SU-DHL-6 (cell line): Measurements from ENCODE around the gene RELN.

Experiments
- H2AFZ ChIP-seq: fragments of 200-600 bp; sonication (generic); 2 replicates; pipeline ENCODE4 v1.6.1; 2014; ENCODE audit warnings: low read depth, mild to moderate bottlenecking, moderate library complexity, mixed read lengths, antibody characterized with exemption, low read length; ENCODE audit not compliant: severe bottlenecking
- H3F3A ChIP-seq: fragments of 200-600 bp; shearing (Covaris generic); 2 replicates; pipeline ENCODE4 v1.6.0; 2016; ENCODE audit warnings: antibody characterized with exemption, mild to moderate bottlenecking; ENCODE audit not compliant: insufficient read depth
- H3K27ac ChIP-seq: fragments of 200-600 bp; sonication (generic); 2 replicates; pipeline ENCODE4 v1.5.1; 2016; ENCODE audit warnings: low read depth, mild to moderate bottlenecking, low read length, moderate library complexity, mixed read lengths
- H3K27me3 ChIP-seq: fragments of 200-600 bp; sonication (generic), shearing (Covaris generic); 2 replicates; pipeline ENCODE4 v1.6.0; 2014; ENCODE audit warnings: mild to moderate bottlenecking, low read length
- H3K36me3 ChIP-seq: fragments of 200-600 bp; sonication (generic); 2 replicates; pipeline ENCODE4 v1.6.1; 2014; ENCODE audit warnings: mild to moderate bottlenecking, low read length, mixed read lengths
- H3K4me2 ChIP-seq: fragments of 300-600, 200-600 bp; shearing (Covaris generic), sonication (generic); 2 replicates; pipeline ENCODE4 v1.6.0; 2014; ENCODE audit warnings: low read length, low read depth, mild to moderate bottlenecking; ENCODE audit not compliant: poor library complexity, severe bottlenecking
- H3K4me3 ChIP-seq: fragments of 200-600 bp; sonication (generic); 2 replicates; pipeline ENCODE4 v1.5.1; 2014; ENCODE audit warnings: antibody characterized with exemption, low read length, mild to moderate bottlenecking, mixed read lengths; ENCODE audit not compliant: insufficient read depth, poor library complexity, severe bottlenecking
- H3K79me2 ChIP-seq: fragments of 200-600 bp; sonication (generic); 2 replicates; pipeline ENCODE4 v1.6.1; 2014; ENCODE audit warnings: mild to moderate bottlenecking, low read length, moderate library complexity; ENCODE audit not compliant: insufficient read depth
- H3K9ac ChIP-seq: fragments of 200-600 bp; sonication (generic); 2 replicates; pipeline ENCODE4 v1.7.0; 2014; ENCODE audit warnings: mild to moderate bottlenecking, low read length
- H3K9me2 ChIP-seq: fragments of 200-600 bp; sonication (generic); replicated peaks from 2 replicates; pipeline ENCODE4 v1.6.1; 2014; ENCODE audit warnings: low read length; ENCODE audit not compliant: insufficient read depth
- H3K9me3 ChIP-seq: fragments of 200-600 bp; sonication (generic); 2 replicates; pipeline ENCODE4 v1.6.1; 2014; ENCODE audit warnings: low read length, mixed read lengths; ENCODE audit not compliant: insufficient read depth
- H4K20me1 ChIP-seq: fragments of 200-600 bp; sonication (generic); 2 replicates; pipeline ENCODE4 v1.6.1; 2014; ENCODE audit warnings: low read depth, mild to moderate bottlenecking, antibody characterized with exemption, low read length, moderate library complexity, mixed read lengths
- CTCF ChIP-seq: fragments of 200-600 bp; sonication (generic); IDR thresholded peaks from one replicate; pipeline ENCODE4 v1.5.1; 2017; ENCODE audit warnings: antibody characterized with exemption, mild to moderate bottlenecking, low read length, moderate library complexity; ENCODE audit not compliant: insufficient read depth, poor library complexity, severe bottlenecking
- EZH2phosphoT487 ChIP-seq: fragments of 200-600 bp; sonication (generic), shearing (Covaris generic); conservative IDR thresholded peaks from 2 replicates; pipeline ENCODE4 v1.6.1; 2018; ENCODE audit warnings: mild to moderate bottlenecking, antibody characterized with exemption, low read length, moderate library complexity, mixed read lengths

RELN gene

DNA sequence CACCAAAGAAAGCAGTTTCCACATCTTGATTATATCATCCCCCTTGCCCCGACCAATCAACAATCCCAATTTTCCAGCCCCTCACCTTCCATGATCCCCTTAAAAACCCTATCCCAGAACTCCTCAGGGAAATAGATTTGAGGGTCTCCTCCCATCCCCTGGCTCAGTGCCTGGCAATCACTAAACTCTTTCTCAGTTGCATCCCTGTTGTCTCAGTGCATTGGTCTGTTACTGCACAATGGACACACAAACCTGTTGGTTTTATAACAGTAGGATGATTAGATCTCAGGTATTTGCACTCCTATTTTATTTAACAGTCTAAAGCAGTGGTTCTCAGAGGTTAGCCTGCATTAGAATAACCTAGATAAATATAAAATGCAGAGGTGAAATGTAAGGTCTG, 45.2 kb upstream of the RELN start:
- H2AFZ ChIP-seq: no peak overlapping the region
- H3K9me2 ChIP-seq: no peaks in the 10 kb centered on the region
- H3K36me3 ChIP-seq: no peaks in the 10 kb centered on the region
- no peak overlapping the region for H3K4me2 ChIP-seq
- no peak overlapping the region for H3K9ac ChIP-seq
- H3K27me3 ChIP-seq: no peaks in the 10 kb centered on the region
- H3K4me3 ChIP-seq: no peak overlapping the region
- no peaks in the 10 kb centered on the region for H3F3A ChIP-seq
- no peaks in the 10 kb centered on the region for H4K20me1 ChIP-seq
- no peak for TF ChIP-seq EZH2phosphoT487
- TF ChIP-seq CTCF: no peak
- H3K79me2 ChIP-seq: no peaks in the 10 kb centered on the region
- H3K27ac ChIP-seq: no peak overlapping the region
- no peaks in the 10 kb centered on the region for H3K9me3 ChIP-seq

- no peak overlapping the region for H3K4me3 ChIP-seq
- no peaks in the 10 kb centered on the region for H3F3A ChIP-seq
- no peaks in the 10 kb centered on the region for H4K20me1 ChIP-seq
- H2AFZ ChIP-seq: no peak overlapping the region
- H3K27me3 ChIP-seq: no peaks in the 10 kb centered on the region
- H3K9me3 ChIP-seq: no peaks in the 10 kb centered on the region
- no peaks in the 10 kb centered on the region for H3K79me2 ChIP-seq
- no peaks in the 10 kb centered on the region for H3K36me3 ChIP-seq
- TF ChIP-seq CTCF (no peak), EZH2phosphoT487 (no peak)
- no peak overlapping the region for H3K4me2 ChIP-seq
- no peak overlapping the region for H3K9ac ChIP-seq
- H3K27ac ChIP-seq: no peak overlapping the region
- no peaks in the 10 kb centered on the region for H3K9me2 ChIP-seq
These were observed 44.4 kb upstream of the RELN start for GRCh38 chr7:104033837-104034236.

GRCh38 chr7:104032486-104032885, 43.0 kb upstream of the RELN start:
- no peak for TF ChIP-seq CTCF
- no peak for TF ChIP-seq EZH2phosphoT487
- no peak overlapping the region for H3K9ac ChIP-seq
- H3K9me3 ChIP-seq: no peaks in the 10 kb centered on the region
- H3K79me2 ChIP-seq: no peaks in the 10 kb centered on the region
- H4K20me1 ChIP-seq: no peaks in the 10 kb centered on the region
- H3K4me2 ChIP-seq: no peak overlapping the region
- no peak overlapping the region for H2AFZ ChIP-seq
- no peaks in the 10 kb centered on the region for H3F3A ChIP-seq
- H3K27ac ChIP-seq: no peak overlapping the region
- H3K4me3 ChIP-seq: no peak overlapping the region
- H3K9me2 ChIP-seq: no peaks in the 10 kb centered on the region
- H3K27me3 ChIP-seq: no peaks in the 10 kb centered on the region
- H3K36me3 ChIP-seq: no peaks in the 10 kb centered on the region

GRCh38 chr7:104029765-104030164, 40.3 kb upstream of the RELN start:
- Histone ChIP-seq H2AFZ (no peak overlapping the region), H3K4me3 (no peak overlapping the region), H3K79me2 (no peaks in the 10 kb centered on the region), H3K4me2 (no peak overlapping the region), H3K27ac (no peak overlapping the region), H3F3A (no peaks in the 10 kb centered on the region), H4K20me1 (no peaks in the 10 kb centered on the region), H3K9ac (no peak overlapping the region), H3K9me3 (no peaks in the 10 kb centered on the region), H3K27me3 (no peaks in the 10 kb centered on the region), H3K9me2 (no peaks in the 10 kb centered on the region), H3K36me3 (no peaks in the 10 kb centered on the region)
- no peak for TF ChIP-seq EZH2phosphoT487
- no peak for TF ChIP-seq CTCF
